GM21619 (cell line): Measurements from ENCODE around the gene TIMM10B.

Source experiments
- ATAC-seq: cut with Tn5 transposase; IDR thresholded peaks from one replicate; pipeline ENCODE4 v1.9.1; 2021; ENCODE audit not compliant: unreplicated experiment

Gene TIMM10B

DNA sequence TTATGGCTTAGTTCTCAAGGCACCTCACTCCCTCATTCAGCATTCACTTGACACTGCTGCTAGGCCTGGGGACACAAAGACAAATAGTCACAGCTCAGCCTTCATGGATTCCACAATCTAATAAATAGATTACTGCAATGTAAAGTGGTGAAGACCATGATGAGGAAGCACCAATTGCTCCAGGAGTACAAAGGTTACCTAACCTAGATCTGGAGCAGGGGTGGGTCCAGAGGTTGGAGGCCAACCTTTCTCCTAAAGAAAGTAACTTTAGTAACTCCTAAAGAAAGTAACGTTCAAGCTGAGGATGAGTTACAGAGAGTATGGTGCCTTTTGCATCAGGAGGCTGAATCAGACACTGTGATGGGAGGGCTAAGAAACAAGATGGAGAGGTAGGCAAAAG, 11.7 kb upstream of the TIMM10B start:
- no peak for ATAC-seq

DNA sequence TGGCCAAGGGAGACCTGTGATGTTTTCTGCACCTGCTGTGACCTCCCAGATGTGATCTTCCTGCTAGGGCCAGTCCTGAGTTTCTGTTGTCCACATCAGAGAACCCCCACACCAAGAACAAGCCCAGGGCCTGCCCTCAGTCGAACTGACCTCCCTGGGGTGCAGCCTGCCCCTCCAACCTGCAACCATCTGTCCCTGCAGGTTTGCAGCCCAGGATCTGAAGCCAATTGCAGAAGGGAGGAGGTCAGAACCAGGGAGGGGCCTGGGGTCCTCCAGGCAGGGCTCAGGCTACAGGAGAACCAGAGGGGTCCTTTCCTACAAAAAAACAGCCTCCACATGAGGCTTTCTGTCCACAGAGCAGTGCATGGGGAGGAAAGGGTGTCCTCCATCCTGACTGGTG, 8.4 kb upstream of the TIMM10B start:
- ATAC-seq: no peak

DNA sequence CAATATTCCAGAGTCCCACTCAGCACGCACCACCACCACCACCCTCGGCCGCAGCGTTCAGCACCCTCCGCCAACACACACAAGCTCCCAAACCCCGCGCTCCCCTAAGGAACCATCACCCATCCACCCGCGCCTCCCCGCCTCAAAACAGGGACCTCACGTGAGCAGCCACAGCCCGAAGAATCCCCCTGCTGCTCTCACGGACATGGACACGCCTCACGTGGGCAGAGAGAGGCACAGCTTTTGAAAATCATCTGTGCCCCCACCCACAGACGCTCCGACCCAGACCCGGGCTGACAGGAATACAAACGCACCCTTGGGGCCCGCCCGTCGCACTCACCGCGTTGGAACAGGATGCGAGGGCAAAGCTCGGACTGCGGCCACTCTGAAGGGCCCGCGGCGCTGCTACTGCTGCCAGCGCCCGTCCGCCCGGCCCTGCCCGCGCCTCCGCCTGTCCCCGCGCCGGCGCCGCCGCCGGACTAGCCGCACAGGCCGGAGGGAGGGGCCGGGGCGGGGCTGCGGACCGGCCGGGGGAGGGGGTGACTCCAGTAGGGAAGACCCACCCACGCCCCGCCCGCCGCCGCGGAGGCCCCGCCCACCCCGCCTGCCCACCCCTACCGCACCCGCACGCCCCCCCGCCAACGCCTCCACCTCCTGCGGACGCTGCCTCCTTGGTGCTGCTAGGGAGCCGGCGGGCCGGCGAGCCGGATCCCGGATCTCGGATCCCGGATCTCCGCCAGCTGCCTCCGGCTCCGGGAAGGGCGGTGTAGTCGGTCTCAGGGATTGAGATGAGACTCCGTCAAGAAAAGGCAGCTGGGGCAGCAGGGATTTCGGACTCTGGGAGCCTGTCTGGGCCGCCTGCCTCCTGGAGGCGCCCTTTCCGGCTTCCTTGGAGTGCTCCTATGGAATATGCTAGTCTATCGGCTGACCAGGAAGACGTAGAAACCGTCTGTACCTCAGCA, 7.6 kb upstream of the TIMM10B start, which contains the start of gene TRIM3:
Gene TRIM3 (minus strand): TSS at position 491 of the 962 bp plus-strand sequence. CDS start 8,246 bp downstream, outside the sequence.
- peak; percentile 64 for ATAC-seq

DNA sequence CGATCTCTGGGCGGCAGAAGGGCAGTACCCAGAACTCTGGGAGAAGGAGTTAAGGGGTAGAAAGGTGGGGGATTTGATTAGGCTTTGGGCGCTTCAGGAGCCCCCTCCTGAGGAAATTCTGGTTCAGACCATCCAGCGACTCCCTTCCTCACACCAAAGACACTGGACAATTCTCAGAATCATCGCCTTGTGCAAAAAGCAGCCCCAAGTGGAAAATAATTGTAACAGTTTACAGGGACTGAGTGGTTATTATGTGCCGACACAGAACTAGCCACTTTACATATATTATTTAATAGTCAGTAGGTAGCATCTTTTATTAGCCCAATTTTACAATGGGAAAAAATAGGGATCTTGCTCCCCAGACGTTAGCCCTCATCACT, 6.9 kb upstream of the TIMM10B start:
- no peak for ATAC-seq

DNA sequence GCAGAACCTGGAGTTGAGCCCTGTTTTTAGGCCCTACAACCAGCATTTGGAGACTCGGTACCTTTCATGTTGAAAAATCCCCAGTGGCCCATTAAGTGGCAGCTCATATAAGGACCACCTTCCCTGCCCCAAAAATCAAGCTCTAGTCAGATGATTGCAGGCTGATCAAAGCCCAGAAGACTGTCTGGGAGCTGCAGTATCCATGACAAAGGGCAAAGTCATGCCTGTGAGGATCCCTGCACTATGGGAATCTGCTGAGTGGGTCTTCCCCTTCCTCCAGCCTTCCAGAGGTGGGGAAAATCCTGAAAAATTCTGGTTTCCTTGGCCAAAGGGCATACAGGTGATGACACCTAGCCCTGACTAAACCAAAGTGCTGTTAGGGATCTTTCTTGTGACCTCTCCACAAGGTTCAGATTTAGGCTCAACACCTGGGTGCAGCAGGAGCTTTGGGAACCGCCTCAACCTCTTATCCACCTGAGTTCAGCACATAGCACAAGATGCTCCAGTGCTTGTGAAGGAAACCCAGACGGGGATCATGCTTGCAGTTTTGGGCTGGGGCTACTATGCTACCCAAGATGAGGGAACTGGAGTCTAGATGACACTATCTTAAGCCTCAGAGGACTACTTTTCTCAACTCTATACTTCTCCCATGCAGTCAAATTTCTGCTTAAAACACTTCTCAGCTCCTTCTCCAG, 6.3 kb upstream of the TIMM10B start:
- ATAC-seq: no peak

DNA sequence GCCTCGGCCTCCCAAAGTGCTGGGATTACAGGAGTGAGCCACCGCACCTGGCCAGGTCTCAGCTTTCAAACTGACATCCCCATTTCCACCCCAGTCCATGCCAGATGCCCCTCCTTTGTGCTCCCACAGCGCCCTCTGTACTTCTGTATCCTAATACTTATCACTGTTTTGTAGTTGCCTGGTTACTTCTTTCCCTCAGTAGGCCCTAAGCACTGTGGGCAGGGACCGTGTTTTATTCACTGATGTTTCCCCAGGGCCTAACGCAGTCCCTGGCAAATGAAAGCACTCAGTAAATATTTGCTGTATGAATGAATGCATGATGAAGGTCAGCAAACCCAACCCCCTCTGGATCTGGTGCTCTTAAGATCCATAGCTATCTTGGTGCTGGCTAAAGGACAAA, 5.4 kb upstream of the TIMM10B start:
- ATAC-seq: no peak

GRCh38 chr11:6476571-6476970, 4.7 kb upstream of the TIMM10B start:
- no peak for ATAC-seq

DNA sequence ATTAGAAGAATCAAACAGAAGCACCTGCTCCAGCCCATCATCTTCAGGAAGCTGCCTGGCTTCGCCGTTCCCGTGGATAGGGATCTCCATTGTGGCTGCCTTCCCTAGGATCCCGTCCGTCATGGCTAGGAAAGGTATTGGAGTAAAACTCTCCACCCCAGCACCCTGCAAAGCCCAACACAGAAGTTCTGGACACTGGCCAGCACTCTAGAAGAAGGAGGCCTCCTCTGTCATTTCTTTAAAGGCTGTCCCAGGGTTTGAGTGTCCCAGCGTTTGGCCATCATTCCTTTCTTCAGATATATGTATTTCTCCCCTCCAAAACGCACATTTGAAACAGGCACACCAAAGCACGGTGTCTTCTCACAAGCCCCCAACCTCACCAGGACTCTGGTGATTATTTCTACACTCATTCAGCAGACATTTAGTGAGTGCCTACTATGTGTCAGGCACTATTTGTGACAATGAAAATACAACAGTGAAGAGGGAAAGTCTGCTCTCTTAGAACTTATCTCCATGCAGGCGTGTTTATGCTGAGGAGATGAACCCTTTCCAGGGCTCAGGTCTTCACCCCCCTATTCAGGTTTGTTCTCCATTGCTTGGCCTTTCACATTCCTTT, 894 bp upstream of the TIMM10B start:
- ATAC-seq: no peak

DNA sequence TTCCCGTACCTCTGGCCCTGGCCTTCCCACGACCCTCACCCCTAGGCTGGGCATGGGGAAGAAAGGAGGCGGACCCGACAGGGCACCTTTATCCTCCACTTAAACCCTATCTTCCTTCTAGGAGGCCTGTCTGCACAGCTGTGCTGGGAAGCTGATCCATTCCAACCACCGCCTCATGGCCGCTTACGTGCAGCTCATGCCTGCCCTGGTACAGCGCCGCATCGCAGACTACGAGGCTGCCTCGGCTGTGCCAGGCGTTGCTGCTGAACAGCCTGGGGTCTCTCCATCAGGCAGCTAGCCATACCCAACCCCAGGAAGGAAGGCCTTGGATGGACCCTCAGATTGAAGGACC, 599 bp downstream of the TIMM10B start:
- ATAC-seq: no peak

DNA sequence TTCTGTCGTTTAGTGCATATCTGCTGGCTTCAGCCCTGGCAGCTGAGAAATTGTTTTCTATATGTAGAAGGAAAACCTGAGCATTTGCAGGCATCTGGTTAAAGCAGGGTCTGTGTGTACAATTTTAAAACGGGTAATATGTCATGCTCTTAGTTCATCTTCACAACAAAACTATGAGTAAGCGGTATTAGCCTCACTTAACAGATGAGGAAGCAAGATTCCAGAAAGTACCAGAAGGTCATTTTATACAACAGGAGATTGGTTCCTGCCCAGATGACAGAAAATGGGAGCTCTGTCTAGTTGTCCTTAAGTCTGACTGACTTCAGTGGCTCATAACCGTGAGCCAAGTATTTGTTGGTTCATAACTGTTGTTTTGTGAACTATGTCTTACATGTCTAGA, 1.1 kb downstream of the TIMM10B start:
- ATAC-seq: no peak

DNA sequence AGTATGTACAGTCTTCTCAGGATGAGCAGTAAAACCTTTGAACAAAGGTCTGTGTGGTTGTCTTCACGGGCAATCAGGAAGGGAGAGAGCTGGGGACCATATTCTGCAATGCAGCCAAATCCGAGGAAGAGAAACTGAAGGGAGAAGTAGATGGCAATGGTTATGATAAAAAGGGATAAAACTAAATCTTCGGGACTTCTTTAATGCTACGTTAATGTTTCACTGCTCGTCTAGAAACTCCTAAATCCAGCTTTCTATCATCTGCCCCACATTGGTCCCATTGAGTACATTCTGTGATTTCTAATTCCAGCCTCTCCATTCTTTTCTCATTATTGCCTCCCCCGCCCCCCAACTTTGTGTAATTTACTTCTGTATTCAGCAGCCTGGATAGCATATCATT, 1.7 kb downstream of the TIMM10B start:
- no peak for ATAC-seq

DNA sequence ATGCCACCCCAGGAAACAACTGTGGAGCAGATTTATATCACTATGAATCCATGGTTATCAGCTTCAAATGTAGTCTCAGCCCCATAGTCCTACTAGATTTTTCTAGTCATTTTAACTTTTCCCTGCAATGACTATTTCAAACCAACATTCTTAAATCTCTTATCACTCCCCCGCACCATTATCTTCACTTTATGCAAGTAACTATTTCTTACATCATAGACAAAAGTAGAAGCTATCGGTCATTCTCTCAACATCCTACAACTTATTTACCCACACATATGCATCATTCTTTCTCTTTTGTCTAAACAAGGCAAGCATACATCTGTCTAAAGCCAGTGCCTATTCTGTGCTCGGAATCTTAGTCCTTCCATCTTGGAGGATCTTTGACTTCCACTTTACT, 4.4 kb downstream of the TIMM10B start:
- no peak for ATAC-seq

- ATAC-seq: no peak
Observed at GRCh38 chr11:6486256-6486655, 5.0 kb downstream of the TIMM10B start.

- ATAC-seq: peak; percentile 52
Observed at GRCh38 chr11:6486938-6487337, 5.6 kb downstream of the TIMM10B start.

DNA sequence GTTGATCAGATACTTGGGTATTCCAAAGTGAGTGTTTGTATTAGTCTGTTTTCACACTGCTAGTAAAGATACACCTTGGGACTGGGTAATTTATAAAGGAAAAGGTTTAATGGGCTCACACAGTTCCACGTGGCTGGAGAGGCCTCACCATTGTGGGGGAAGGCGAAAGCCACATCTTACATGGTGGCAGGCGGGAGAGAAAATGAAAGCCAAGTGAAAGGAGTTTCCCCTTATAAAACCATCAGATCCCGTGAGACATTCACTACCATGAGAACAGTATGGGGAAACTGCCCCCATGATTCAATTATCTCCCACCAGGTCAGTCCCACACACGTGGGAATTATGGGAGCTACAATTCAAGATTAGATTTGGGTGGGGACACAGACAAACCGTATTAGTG, 7.0 kb downstream of the TIMM10B start:
- ATAC-seq: no peak

DNA sequence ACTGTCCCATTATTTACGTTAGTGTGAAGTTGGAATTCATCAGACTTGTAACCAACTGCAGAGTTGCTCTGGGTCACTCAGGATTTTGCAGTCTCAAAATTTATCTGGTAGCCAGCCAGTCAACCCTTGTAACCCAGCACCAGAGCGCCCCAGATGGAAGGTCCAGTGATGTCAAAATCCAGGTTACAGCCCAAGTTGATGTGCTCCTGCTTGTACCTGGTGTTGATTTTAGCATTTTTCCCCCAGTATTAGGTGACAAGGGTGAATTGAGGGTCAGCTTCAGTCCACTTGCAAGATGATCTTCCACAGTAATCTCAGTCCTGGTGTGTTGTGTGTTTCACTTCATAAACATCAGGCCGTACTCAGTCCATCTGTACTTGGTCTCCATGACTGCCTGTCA, 7.5 kb downstream of the TIMM10B start:
- no peak for ATAC-seq

- ATAC-seq: no peak
Observed at GRCh38 chr11:6489306-6489705, 8.0 kb downstream of the TIMM10B start.

DNA sequence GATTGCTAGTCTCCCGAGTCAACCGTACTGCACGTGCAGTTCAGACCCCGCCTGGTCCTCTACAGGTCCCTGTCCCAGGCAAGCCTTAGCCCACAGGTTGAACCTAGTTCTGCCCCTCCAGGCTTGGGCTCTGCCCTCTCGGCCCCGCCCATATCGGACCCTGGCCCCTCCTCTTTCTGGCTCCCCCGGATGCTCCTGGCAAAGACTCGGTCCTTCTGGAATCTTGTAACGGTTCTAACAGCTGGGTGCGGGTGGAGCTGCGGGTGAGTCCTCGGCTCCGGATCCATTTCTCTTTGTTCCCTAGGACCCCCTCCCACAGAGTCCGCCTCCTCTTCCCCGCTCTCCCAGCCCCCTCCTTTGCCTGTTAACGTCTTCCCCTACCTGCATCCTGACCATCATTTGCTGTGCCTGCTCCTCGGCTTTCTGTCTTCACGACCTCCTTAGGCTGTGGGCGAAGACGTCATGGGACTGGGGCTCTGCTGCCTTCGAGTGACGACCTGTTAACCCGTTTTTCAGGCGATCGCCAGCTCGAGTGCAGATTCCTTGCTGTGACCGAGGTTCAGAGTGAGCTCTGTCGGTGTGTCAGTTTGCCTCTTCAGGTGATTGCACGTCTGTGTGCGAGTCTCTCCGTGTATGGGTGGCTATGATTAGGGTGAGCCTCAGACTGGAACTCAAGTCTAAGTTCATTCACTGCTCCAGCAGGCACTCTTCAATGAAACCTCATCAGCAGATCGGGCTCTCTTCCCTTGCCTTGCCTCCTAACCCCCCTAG, 16.0 kb downstream of the TIMM10B start, which contains the start of gene DNHD1:
Gene DNHD1 (plus strand): TSS at position 212 of the 771 bp plus-strand sequence. CDS start 936 bp downstream, outside the sequence.
- ATAC-seq: no peak

DNA sequence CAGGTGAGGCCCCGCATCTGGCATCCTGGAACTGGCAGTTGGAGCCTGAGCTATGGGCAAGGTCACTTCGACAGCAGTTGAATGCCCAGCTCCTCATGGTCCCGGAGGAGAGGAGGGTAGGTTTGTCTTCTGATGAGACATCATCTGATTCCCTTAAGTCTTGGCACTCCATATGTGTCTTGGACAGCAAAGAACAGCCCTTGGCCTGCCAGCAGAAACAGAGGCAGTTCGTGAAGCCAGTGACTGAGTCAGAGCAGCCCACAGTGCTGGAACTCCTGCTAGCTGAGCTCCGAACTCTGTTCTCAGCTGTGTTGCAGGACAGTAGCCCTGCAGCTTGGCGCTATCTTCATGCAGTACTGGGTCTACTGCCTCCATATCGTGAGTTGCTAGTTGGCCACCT, 16.8 kb downstream of the TIMM10B start:
- no peak for ATAC-seq

- no peak for ATAC-seq
Observed at GRCh38 chr11:6498544-6498943, 17.2 kb downstream of the TIMM10B start.

GRCh38 chr11:6502382-6502781, 21.1 kb downstream of the TIMM10B start:
- no peak for ATAC-seq
